HFFc6 (cell line): ENCODE results near the gene IQSEC3. TPM values are rescaled to one million over a fixed set of nuclear protein-coding genes. Genes with fewer than 3 reads are reported as not detected.
A peak's percentile ranks its signal among the peaks of the same experiment; 100 is the strongest.

Experiments
- DNase-seq: peaks from one replicate; pipeline ENCODE4 v3.0.0-alpha.2; 2018
- H3K27ac Mint-ChIP-seq: 2 replicates; pipeline ENCODE4 v1.8.0; 2020; ENCODE audit warnings: mild to moderate bottlenecking, mixed read lengths
- H3K27me3 Mint-ChIP-seq: 2 replicates; pipeline ENCODE4 v1.8.0; 2021; ENCODE audit warnings: mild to moderate bottlenecking, moderate library complexity, mixed read lengths; ENCODE audit not compliant: insufficient read depth
- H3K36me3 Mint-ChIP-seq: 2 replicates; pipeline ENCODE4 v1.8.0; 2021; ENCODE audit warnings: low read depth, mixed read lengths
- H3K4me1 Mint-ChIP-seq: 2 replicates; pipeline ENCODE4 v1.8.0; 2020; ENCODE audit warnings: low read depth, mixed read lengths
- H3K4me3 Mint-ChIP-seq: 2 replicates; pipeline ENCODE4 v1.8.0; 2020; ENCODE audit warnings: mild to moderate bottlenecking, moderate library complexity, mixed read lengths
- H3K9me3 Mint-ChIP-seq: 2 replicates; pipeline ENCODE4 v1.8.0; 2020; ENCODE audit warnings: mild to moderate bottlenecking, mixed read lengths
- total RNA-seq, 6 experiments: library from RNA; stranded (reverse); fragmentation: NEBNext Ultra II Directional; extraction: Animal tissue kit (Norgen Biotek cat#: 25700); gene quantifications; 2 replicates in 1 of 6; 3 replicates in 5 of 6; pipeline ENCODE4 v1.2.3, GENCODE V29; 2021
- TF ChIP-seq, protein P1 (sequence below): fragments of 200-600 bp; sonication (generic); IDR thresholded peaks from 2 replicates; pipeline ENCODE4 v1.5.0; 2021; ENCODE audit warnings: antibody characterized with exemption, mild to moderate bottlenecking

The IQSEC3 gene
- total RNA-seq, 6 experiments from 2014 or later: not detected

DNA sequence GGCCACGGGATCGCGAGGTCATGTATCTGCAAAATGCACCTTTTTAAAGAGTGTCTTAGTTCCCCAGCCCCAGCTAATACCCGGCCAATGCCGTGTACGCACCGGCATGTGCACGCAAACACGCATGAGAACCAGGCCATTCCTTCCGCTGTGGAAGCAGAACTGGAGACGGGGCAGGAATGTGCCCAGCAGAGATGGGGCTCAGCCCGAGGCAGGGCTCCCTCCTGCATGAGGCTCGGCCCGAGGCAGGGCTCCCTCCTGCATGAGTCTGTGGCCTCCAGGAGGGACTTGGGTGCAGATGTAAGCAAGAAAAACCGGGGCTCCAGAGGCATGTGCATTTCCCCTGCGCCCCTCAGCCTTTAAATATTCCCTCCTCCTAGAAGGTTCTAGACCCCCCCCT, 109.2 kb downstream of the IQSEC3 start:
- TF ChIP-seq, protein P1, sequence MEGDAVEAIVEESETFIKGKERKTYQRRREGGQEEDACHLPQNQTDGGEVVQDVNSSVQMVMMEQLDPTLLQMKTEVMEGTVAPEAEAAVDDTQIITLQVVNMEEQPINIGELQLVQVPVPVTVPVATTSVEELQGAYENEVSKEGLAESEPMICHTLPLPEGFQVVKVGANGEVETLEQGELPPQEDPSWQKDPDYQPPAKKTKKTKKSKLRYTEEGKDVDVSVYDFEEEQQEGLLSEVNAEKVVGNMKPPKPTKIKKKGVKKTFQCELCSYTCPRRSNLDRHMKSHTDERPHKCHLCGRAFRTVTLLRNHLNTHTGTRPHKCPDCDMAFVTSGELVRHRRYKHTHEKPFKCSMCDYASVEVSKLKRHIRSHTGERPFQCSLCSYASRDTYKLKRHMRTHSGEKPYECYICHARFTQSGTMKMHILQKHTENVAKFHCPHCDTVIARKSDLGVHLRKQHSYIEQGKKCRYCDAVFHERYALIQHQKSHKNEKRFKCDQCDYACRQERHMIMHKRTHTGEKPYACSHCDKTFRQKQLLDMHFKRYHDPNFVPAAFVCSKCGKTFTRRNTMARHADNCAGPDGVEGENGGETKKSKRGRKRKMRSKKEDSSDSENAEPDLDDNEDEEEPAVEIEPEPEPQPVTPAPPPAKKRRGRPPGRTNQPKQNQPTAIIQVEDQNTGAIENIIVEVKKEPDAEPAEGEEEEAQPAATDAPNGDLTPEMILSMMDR: peak; percentile 28; the same call in 1 of the 2 replicates
- Mint-ChIP-seq H3K27me3 (no peaks in the 10 kb centered on the region; the same call in none of the 2 replicates), H3K9me3 (no peaks in the 10 kb centered on the region), H3K4me1 (peaks cover 36% of the 10 kb centered on the region), H3K27ac (no peak overlapping the region), H3K36me3 (no peaks in the 10 kb centered on the region), H3K4me3 (no peak overlapping the region)
- no peak for DNase-seq

DNA sequence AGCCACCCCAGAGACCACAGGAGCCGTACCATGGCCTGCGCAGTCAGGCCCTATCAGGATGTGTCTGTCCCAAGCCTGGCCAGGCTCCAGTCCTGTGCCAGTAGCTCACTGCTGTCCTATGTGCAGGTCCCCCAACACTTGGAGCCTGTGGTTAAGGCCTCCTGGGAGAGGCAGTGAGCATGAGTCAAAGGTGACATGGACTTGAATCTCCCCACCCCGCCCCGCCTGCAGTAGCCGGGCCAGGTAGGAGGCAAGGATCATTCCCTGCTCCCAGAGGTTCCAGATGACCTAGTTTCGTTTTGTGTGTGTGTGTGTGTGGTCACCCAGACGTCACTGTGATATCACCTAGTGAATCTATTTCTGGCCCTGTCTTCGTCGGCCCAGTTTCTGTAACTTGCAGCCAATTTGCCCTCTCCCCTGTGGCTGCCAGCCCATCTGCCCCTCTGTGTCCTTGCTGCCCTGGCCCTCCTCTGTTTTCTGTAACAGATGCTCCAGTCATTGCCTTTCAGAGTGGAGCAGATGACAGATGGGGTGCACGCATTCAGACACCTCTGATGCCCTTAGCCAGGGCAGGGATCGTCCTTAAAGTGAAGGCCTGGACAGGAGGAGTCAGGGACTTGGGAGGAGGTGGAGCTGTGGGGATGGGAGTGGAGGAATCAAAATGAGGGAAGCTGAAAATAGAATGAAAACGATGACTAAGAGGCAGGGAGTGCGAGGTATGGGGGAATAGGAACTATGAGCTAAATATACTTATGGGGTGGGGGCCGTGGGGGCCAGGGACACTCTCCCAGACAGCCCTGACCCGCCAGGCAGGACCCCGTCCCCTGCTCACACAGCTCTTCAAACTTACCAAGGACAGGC, 110.0 kb downstream of the IQSEC3 start:
- Mint-ChIP-seq H3K27ac (peak overlapping the region; percentile 91), H3K9me3 (no peaks in the 10 kb centered on the region), H3K36me3 (no peaks in the 10 kb centered on the region), H3K4me3 (peak overlapping the region; percentile 73), H3K27me3 (no peaks in the 10 kb centered on the region; the same call in 1 of the 2 replicates), H3K4me1 (peaks cover 37% of the 10 kb centered on the region)
- peak; percentile 65 for DNase-seq
- TF ChIP-seq, protein P1: no peak; the same call in 1 of the 2 replicates

DNA sequence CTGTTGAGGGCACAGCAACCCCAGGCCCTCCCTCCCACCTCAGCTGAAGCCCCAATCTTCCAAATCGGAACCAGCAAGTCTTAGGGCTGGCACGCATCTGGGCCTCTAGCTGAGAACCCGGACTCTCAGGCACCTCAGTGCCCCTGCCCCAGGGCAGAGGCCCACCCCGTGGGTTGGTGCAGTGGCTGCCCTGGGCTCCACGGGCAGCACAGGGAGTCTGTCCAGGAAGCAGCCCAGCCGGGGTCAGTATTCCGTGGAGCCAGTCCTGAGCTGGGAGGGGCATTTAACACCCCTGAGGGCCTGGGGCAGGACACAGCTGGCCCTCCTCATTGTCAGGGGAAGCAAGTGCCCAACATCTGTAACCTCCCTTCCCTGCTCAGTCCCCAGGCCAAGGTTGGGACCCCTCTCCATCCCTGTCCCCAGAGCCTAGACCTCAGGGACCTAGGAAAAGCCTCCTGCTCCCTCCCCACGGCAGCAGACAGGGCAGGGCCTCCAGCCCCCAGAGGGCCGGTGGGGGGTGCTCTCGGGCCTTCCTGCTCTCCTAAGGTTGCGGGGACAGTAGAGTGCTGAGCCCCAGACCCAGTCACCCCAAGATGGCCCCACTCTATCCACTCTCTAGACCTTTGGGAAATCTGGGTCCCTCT, 110.9 kb downstream of the IQSEC3 start:
- no peaks in the 10 kb centered on the region for H3K9me3 Mint-ChIP-seq
- DNase-seq: no peak
- peak overlapping the region; percentile 91 for H3K27ac Mint-ChIP-seq
- H3K4me1 Mint-ChIP-seq: peaks cover 46% of the 10 kb centered on the region
- no peaks in the 10 kb centered on the region for H3K36me3 Mint-ChIP-seq
- no peak overlapping the region for H3K4me3 Mint-ChIP-seq
- TF ChIP-seq, protein P1: no peak
- H3K27me3 Mint-ChIP-seq: no peaks in the 10 kb centered on the region; the same call in 1 of the 2 replicates

DNA sequence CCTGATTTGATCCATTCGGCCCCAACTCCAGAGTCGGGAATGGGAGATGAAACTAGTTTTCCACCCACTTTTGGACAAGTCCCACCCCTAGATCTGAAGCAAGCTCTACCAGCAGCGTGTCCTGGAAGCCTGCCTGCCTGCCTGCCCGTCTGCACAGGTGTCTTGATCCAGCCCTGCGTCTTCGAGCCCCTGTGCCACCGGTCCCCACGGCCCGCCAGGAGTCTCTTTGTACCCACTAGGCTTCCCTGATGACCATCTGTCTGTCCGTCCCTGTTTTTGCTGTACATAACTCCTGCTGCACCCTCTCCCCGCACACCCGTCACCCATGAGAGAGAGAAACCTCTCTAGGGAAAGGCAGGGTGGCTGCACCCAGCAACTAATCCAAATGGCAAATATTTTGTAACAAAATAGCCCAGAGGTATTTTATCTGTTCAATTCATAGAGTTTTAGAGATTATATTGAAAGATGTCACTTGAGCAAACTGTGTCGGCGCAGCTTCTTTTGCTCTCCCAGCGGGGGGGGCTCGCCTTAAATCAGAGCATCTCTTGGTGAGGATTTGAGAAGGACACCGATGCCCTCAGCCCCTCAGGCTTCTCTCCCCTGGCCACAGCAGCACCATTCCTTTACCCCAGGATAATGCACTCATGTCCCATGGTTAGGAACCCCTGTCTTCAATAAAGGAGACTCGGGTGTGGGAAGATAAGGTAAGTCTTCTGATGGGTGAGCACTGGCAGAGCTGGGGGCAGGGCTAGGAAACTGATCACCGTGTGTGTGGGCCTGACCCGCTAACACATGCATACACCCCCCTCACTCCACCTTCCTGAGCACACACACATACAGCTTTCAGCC, 111.6 kb downstream of the IQSEC3 start:
- Mint-ChIP-seq H3K36me3 (no peaks in the 10 kb centered on the region), H3K27me3 (no peaks in the 10 kb centered on the region; the same call in 1 of the 2 replicates), H3K9me3 (no peaks in the 10 kb centered on the region), H3K27ac (no peak overlapping the region), H3K4me3 (no peak overlapping the region), H3K4me1 (peaks cover 53% of the 10 kb centered on the region)
- DNase-seq: no peak
- TF ChIP-seq, protein P1: no peak

DNA sequence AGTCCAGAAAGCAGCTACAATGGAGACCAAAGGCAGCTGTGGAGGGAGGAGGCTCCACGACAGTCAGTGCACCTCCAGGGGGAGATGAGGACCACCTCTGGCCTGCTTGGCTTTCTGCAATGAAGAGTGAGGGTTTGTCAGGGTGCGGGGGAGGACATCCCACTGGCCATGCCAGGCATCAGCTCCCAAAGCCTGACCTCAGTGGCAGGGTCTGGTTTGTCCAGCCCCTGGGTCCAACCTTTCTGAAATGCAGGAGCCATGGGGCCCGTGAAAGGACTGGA, 112.2 kb downstream of the IQSEC3 start:
- H3K4me3 Mint-ChIP-seq: no peak overlapping the region
- DNase-seq: no peak
- no peaks in the 10 kb centered on the region for H3K36me3 Mint-ChIP-seq
- no peaks in the 10 kb centered on the region; the same call in 1 of the 2 replicates for H3K27me3 Mint-ChIP-seq
- TF ChIP-seq, protein P1: no peak
- H3K27ac Mint-ChIP-seq: no peak overlapping the region
- H3K9me3 Mint-ChIP-seq: no peaks in the 10 kb centered on the region
- H3K4me1 Mint-ChIP-seq: peaks cover 59% of the 10 kb centered on the region
